HEK293T (cell line): Measurements from ENCODE around the gene LIPC.

Experiments used
- L3MBTL2 ChIP-seq: fragments of 450-650 bp; conservative IDR thresholded peaks from 2 replicates; pipeline ENCODE4 v1.6.1; 2016; ENCODE audit warnings: mild to moderate bottlenecking
- SUZ12 ChIP-seq: fragments of 450-650 bp; IDR thresholded peaks from 2 replicates; pipeline ENCODE4 v1.6.1; 2016; ENCODE audit warnings: mild to moderate bottlenecking

GRCh38 chr15:58521293-58521991, 89.7 kb downstream of the LIPC start:
- TF ChIP-seq SUZ12 (no peak), L3MBTL2 (no peak)
